ENCODE data around the gene TMPRSS11D. TPM values are rescaled to one million over a fixed set of nuclear protein-coding genes. Genes with fewer than 3 reads are reported as not detected.

Gene TMPRSS11D
- total and polyA plus RNA-seq, 2 of the 8 experiments (the other 6 are each of a cell fraction or from before 2014, with no cell fraction given): not detected

GRCh38 chr4:67891645-67892044 lies 7.8 kb upstream of the TMPRSS11D start (continued):
- TF ChIP-seq NANOG (IDR thresholded peaks at IDR 0.05; ENCODE audit: insufficient read depth, low read depth, low read length, poor library complexity, severe bottlenecking) (no peak), CEBPB (IDR thresholded peaks at IDR 0.05; ENCODE audit: low read depth, low read length) (no peak), CHD7 (IDR thresholded peaks at IDR 0.05; ENCODE audit: insufficient replicate concordance, low read length) (no peak), CBX8 (IDR thresholded peaks at IDR 0.05; ENCODE audit: borderline replicate concordance, low read depth, low read length) (no peak)
